Limb (tissue), 2 donors: ENCODE results near the gene SPATA31A7.
"Not testable (repeated sequence)": the region's sequence is repeated elsewhere in the genome, so short reads cannot be mapped to it uniquely, and the experiment has no call there.

Source experiments
- DNase-seq, 2 donors: peaks; one replicate each; pipeline ENCODE4 v3.0.0-alpha.2; 2016; ENCODE audit errors: extremely low spot score in 2 of 2

Gene SPATA31A7

DNA sequence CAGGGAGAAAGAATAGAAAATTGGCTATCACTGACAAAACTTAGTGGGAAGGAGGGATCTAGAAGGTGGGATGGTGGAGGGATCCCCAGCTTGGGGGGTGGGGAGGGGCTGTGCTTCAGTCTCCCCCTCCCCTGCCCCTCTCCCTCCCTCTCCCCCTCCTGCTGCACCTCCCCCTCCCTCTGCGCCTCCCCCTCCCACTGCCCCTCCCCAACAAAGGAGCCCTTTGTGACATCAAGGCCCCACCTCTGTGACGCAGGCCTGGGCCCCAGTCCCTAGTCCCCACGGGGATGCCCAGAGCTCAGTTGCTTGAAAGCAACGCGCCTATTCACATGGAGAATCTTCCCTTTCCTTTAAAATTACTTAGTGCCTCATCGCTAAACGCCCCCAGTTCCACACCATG, at the start of gene SPATA31A7:
TSS of gene SPATA31A7 (plus strand) at position 301 of the 400 bp plus-strand sequence. CDS start at position 330, 29 bp downstream.
- not testable (repeated sequence) for DNase-seq

DNA sequence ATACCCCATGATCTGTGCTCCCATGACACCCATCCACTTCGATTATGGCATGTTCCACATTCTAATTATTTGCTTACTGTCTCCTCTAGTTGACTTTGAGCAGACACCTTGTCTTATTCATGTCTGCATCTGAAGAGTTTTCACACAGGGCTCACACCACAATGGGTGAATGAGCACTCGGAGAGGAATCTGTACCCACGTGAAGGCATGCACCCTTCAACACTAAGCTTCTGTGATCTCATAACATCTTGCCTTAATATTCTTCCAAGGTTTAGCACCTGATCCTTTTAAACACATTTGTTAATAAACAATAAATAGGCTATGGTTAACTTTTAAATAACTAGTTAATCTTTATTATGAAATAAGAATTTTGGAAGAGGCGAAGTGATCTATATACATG, 36.6 kb downstream of the SPATA31A7 start:
- not testable (repeated sequence) for DNase-seq
